GM19467 (cell line): ENCODE results near the gene PAPSS1.
"Not testable (repeated sequence)": the region's sequence is repeated elsewhere in the genome, so short reads cannot be mapped to it uniquely, and the experiment has no call there.

Experiments
- ATAC-seq: cut with Tn5 transposase; IDR thresholded peaks from one replicate; pipeline ENCODE4 v1.9.1; 2021; ENCODE audit warnings: mild to moderate bottlenecking, moderate library complexity; ENCODE audit not compliant: unreplicated experiment

Gene PAPSS1

DNA sequence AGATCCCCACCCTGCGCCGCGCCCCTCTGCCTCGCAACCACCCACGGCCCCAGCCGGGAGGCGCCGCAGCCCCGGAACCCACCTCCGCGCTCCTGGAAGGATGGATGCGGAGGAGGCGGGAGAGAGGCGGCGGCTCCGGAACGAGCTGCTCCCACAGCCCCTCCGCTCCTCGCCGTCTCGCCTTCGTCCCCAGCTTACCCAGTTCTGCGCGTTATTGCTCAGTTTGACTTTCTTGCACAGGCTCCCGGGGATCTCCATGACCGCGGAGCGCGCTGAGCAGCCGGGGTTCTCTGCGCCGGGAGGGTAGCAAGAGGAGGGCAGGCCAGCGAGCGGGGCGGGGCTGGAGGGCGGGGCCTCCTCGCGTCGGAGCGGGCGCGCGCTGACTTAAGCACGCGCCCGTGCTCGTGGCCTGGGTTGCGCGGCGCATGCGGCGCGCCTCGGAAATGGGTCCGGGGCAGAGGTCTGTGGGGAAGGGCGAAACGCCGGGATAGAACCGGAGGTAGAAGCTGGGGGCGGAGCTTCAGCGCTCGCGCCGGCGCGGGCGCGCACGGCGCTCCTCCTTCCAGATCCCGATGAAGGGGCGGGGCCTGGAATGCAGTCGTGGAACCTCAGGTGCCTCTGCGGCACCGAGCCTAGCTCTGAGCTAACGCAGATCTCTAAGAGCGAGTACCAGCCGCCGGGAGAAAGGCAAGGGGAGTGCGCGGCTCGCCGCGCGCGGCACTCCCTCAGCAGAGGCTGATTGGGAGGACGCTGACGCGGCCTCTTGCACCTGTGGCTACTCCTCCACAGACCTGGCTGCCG is at the start of gene PAPSS1:
PAPSS1 (minus strand) TSS at position 313 of the 801 bp plus-strand sequence; CDS start at position 258, 55 bp downstream.
- peak; percentile 87 for ATAC-seq

DNA sequence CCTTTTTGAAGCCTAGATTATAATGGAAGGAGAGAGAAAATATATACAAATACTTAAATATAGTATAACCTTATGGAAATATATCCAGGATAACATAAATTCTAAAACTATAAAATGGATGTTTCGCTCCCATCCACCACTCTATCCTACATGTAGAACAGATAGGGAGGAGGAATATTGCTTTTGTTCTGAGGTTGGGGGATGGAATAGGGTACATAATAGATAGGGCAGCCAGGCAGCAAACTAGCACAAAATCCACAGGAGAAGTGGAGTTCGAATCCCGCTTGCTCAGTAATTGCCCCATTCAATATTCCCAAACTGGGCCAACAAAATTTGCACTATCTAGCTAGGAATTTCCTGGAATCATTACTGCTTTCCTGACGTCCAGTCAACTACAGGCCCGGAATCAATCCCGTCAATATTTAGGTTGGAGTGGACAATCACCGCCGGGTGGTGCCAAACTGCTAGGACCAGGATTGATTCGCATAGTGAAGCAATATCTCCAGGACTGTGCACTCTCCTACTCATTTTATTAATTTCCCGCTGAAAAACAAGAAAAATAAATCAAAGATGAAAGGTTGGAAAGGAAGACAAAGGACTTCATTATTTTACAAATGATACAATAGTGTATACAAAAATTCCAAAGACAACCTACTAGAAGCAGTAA is 40.4 kb upstream of the PAPSS1 start:
- no peak for ATAC-seq

DNA sequence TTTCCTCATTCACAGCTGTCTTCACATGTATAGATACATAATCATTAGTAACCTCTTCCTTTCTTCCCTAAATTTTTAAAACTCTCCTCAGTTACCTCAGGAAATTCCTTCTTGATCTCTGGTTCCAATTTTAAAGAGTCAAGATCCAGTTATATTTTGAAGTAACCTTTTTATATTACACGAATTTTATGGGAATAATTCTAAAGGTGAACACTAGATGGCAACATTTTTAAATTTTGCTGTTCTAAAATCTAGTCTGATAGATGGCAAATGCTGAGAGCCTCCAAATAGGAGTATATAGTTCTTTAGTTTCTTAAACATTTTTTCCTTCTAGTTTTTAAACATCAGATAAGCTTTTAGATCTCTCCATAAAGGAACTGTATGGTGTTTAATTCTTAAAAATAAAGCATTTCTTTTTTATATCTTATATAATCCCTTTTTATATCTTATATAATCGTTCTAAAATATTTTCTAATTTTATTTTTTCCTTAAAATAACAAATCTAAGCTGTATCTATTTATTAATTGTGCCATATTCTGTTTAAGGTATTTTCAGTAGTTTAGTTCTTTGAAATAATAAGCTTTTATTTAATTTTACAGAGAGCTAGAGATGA is 37.9 kb upstream of the PAPSS1 start:
- no peak for ATAC-seq

DNA sequence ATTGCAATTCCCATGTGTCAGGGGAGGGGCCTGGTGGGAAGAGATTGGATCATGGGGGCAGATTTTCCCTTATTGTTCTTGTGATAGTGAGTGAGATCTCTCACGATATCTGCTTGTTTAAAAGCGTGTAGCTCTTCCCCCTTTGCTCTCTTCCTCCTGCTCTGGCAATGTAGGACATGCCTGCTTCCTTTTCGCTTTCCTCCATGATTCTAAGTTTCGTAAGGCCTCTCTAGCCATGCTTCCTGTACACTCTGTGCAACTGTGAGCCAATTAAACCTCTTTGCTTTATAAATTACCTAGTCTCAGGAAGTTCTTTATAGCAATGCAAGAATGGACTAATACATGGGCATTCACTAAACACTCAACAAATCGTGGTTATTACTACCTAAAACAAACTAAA is 37.2 kb upstream of the PAPSS1 start:
- ATAC-seq = no peak

DNA sequence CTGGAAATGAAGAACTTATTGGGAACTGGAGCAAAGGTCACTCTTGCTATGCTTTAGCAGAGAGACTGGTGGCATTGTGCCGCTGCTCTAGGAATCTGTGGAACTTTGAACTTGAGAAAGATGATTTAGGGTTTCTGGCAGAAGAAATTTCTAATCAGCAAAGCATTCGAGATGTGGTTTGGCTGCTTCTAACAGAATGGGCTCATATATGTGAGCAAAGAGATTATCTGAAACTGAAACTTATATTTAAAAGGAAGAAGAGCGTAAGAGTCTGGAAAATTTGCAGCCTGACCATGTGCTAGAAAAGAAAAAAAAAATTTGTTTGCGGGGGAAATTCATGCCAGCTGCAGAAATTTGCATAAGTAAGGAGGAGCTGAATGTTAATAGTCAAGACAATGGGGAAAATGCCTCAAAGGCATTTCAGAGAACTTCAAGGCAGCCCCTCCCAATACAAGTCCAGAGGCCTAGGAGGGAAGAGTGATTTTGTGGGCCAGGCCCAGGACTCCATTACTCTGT is 35.9 kb upstream of the PAPSS1 start:
- ATAC-seq = no peak

DNA sequence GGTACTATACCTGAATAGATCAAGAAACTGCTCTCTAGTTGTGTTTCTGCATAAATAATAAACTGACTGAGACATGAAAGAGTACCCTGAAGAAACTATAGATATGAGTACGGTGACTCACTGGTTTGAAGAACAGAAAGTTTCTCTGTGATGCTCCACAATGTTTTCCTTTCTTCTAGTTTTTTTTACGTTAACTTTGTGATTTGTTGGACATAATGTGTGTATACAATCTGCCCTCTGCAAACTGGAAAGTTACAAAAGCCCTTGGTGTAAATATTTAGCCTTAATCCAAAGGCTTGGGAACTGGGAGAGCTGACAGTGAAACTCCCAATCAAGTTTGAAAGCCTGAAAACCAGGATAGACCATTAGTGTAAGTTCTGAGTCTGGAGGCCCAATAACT is 31.6 kb upstream of the PAPSS1 start:
- no peak for ATAC-seq

DNA sequence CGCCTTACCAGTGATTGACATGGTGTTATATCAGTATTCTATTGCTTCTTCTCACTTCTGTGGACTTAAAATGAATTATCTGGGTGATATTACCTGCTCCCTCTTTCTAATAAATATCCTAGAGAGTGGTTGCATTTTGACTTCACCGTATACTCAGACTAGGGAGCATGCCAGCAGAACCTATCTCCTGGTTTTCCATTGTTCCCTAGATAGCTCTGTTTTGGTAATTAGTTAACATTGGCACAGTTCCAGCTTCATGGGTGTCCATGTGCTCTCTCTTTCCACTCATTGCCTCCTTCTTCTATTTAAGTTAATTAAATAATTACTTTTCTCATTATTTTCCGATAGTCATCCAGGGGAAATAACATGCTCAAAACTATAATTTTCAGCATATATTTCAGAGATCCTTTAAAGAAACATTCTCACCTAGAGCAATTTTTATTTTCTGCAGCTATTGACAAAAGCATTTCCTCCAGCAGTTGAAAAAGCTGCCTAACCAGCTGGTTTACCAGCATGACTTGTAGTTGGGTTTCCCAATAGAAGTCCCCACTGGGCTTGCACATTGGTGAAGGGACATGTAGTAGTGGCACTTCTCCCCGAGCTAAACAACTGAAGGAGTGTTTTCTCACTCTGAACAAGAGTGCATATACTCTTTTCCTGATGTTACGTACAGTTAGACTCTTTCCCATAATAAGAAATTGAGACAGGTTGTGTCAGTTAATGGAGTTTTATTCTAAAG is 27.9 kb upstream of the PAPSS1 start:
- no peak for ATAC-seq

DNA sequence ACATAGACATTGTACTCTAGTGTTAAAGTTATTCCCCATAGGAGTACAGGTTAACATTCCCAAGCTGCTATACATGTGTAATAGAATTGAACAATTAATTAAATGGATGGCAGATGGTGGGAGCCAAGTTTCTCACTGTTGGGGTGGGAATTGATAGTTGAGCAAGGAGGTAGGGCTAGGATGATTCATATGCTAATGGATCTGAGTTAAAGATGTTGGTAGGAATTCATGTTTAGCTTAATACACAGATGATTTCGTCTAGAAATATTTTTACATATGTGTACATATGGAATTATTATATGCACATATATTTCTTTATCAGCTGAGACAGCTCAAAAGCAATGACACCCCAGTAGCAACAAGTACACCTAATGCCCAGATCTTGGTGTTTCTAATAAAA is 26.1 kb upstream of the PAPSS1 start:
- no peak for ATAC-seq

DNA sequence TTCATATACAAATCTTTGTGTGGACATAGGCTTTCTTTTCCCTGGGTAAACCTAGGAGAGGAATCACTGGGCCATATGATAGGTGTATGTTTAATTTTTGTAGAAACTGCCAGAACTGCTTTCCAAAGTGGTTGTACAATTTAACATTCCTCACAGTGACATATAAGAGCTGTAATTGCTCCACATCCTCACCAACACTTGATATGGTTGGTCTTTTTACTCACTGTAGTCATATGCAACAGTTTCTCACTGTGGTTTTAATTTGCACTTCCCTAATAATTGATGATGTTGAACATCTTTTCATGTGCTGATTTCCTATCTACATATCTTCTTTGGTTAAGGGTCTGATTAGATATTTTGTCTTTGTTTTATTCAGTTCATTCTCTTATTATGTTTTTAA is 24.5 kb upstream of the PAPSS1 start:
- no peak for ATAC-seq

DNA sequence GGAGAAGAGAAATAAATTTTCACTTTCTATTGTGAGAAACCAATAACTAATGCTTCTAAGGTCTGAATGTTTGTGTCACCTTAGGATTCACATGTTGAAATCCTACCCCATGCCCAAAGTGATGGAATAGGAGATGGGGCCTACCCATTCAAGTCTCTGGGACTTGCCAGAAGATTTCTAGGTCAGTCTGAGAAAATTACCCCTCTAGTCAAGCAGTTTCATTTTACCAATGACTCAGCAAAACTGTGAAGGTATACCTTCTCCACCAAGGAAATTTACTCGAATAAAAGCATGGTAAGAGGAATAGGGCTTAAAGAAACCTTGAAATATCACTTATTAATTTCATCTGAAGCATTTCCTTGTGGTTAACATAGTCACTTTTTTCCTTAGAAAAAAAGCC is 23.5 kb upstream of the PAPSS1 start:
- ATAC-seq = no peak

DNA sequence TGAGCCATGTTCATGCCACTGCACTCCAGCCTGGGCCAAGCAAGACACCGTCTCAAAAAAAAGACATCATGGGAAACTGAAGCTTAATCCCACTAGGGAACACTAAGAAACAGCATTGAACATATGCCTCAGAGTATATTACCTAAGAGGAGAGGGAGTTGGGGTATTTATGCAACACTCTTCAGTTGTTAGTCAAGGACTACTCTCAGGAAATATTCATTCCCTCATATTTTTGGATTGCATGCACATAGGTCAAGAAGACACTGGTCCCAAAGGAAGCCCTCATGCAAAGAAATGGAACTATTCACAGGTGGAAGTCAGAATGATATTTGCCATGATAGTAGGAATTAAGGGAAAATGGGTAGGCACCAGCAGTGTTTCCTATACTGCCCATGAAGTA is 22.8 kb upstream of the PAPSS1 start:
- ATAC-seq = no peak

DNA sequence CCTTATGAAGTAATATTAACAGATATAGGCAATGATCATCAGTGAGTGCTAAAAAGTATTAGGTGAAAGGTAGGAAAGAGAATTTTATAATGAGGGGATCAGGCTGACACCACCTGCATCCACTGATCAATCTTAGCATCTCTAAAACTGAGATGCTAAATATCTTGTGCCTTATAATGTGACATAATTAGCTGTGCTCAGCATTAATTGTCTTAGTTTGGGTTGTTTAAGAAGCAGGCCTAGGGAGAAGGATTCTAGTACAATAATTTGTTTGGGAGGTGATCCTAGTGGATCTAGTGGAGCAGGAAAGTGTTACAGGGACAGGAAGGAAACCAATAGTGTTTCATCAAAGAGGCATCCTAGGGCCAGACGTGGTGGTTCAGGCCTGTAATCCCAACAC is 22.2 kb upstream of the PAPSS1 start:
- no peak for ATAC-seq

DNA sequence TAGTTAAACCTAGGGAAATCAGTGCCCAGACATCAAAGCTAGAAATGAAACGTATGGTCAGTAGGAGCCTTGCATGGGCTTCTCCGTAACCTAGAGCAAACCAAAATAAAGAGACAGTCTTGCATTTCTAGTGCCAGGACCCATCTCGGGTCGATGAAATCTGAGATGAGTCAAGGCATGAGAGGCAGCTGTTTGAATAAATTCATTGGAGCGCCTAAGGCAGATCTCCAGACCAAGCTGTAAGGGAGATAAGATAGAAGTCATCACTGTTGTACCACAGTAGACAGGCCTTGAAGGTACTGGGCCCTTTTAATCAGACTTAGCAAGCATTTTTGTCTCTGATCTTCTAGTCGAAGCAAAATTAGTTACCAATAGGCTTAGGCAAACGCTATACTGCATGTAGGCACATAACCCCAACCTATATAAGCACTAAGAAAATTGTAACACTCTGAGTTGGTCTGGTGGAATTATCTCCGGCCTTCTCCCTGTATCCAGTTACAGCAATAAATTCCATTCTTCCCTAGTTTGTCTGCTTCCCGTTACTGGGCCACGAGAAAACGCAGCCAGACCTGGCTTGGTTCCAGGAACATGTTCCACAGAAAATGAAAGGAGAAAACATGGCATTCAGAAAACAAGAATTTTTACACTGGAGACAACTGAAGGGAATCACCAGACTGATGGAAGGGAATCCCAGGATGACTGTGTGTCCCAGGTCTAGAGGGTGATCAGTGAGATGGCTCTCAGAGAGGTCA is 21.1 kb upstream of the PAPSS1 start:
- ATAC-seq = no peak

DNA sequence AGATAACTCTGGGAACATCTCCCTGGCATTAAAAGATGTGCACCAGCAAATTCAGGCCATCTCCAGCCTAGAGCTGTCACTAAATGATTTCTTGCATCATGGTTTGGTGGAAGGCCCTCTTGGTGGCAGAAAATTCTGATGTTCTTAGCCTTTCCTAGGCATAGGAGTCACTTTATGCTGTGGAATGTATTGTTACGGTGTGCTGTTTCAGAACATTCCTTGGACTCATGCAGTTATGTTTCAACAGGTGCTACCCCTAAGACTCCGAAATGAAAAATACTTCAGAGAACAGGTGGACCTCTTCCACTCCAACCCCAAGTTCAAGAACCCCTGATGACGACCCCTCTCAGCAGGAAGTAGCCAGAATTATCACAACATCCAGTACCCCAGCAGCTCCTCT is 20.3 kb upstream of the PAPSS1 start:
- no peak for ATAC-seq

DNA sequence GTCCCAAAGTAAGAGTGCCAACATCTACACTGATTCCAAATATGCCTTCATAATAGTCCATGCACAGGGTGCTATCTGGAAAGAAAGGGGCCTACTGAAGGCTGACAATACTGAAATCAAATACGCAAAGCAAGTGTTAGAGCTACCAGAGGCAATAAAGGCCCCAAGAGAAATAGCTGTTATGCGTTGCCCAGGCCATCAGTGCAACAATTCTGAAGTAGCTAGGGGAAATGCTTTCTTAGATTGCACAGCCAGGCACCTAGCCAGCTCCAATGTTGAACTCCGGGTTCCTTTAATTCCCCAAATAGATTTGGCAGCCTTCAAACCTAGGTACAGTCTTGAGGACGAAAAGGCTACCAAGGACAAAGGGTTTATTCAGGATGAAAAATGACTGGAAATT is 17.4 kb upstream of the PAPSS1 start:
- ATAC-seq = no peak

DNA sequence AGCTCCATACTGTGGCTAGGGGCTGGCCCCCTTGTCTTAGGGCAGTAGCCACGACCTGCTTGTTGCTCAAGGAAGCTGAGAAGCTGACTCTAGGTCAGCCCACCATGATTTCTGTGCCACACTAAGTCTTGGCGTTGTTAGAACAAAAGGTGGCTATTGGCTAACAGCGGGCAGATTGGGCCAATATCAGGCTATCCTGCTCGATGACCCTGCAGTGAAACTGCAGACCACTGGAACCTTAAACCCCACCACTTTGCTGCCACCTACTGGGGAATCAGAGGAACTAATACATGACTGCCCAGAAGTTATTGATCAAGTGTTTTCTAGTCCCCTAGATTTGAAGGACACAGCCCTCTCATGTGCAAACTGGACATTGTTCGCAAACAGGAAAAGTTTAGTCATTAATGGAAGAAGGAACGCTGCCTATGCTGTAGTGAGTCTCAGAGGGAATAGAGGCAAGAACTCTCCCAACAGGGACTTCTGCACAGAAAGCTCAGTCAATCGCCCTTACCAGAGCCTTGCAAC is 17.0 kb upstream of the PAPSS1 start:
- peak; percentile 78 for ATAC-seq

DNA sequence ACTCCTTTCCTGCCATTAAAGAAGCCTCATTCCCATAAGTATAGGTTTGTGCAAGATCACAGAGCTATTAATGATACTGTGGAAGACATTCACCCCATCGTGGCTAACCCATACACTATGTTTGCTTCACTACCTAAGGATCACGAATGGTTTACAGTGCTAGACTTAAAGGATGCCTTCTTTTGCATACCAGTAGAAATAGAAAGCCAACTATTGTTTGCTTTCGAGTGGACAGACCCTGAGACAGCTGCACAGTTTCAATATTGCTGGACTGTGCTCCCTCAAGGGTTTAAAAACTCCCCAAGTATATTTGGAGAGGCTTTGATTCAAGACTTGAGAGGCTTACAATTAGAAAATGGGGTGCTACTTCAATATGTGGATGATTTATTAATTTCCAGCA is 16.0 kb upstream of the PAPSS1 start:
- no peak for ATAC-seq

DNA sequence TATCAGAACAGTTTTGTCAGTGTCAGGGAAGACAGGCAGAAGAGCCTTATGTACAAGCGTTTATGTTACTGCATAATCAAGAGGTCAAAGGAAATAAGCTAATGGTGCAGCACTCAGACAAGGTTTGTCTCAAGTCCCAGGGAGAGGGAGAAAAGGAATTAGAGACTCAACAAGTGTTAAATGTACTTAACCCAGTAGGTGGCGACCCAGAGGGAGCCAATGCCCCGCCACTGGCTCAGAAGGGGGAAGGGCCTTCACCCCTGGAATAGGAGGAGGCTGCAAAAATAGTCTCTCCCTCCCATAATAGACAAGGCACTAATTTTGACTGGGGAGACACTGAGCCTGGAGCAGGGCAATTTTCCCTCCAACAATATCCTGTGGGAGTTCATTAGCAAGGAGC is 14.1 kb upstream of the PAPSS1 start:
- ATAC-seq = no peak

DNA sequence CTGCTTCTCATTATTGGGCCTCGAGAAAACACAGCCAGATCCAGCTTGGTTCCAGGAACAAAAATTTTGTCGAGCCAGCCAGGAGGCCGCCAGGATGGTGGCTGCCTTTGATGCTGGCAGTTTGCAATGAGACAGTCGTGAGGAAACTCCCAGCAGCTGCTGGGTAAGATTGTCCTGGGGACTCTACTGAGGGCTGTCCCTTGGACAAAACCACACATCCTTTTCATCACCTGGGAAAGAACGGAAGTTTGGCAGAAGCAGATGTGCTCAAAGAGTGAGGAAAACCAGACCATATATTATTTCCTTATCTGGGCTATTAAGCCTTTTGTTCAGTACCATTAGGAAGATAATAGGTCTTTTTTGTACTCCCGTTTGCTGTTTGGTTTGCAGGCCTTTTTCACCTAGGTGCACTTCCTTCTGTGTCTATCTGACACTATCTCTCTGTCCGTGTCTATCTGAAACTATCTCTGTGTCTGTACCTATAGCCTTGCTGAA is 13.4 kb upstream of the PAPSS1 start:
- ATAC-seq = no peak

DNA sequence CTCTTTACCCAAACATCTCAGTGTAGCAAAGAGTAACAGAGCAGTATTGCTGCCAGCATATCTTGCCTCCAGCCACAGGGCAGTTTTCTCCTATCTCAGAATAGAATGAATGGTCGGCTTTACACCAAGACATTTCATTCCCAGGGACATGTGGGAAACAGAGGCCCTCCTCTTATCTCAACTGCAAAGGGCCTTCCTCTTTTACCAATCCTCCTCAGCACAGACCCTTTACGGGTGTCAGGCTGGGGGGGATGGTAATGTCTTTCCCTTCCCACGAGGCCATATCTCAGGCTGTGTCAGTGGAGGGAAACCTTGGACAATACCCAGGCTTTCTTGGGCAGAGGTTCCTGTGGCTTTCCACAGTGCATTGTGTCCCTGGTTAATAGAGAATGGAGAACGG is 9.0 kb upstream of the PAPSS1 start:
- ATAC-seq = not testable (repeated sequence)
